ENCODE data around the gene BNIP5.

The BNIP5 gene

DNA sequence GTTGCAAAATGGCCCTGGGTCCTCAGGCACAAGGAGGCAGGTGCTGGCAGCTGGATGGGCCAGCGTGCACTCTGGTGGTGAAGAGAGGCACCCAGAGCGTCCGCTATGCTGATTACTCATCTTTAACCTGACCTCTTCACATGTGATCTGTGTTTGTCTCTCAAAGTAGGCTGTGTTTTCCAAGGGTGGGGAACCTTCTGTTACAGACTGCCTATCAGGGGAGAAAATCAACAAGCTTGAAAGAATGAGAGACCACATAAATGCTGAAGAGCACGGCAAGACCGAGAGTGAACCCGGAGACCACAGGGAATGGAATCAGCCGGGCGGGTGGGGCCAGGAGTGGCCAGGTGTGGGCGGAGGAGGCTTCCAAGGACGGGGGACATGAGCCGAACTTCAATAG is 16.2 kb downstream of the BNIP5 start:
- DNase-seq = peak; percentile 42

GRCh38 chr6:36319821-36320220 is 16.9 kb downstream of the BNIP5 start:
- no peak for DNase-seq

DNA sequence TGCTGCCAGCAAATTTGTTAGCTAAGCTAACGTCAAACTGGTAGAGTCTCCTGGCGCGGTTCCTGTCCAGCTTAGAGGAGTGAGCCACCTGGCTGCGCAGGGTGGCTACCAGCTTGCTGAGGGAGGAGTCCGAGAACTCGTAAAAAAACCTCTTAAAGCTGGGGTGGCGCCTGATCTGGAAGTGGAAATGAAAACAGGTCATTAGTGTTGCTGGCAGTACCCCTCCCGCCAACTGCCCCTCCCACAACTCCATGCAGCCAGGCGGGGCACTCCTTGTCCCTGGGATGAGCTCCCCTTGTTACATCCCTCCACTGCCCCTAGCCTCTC is 17.3 kb downstream of the BNIP5 start:
- peak; percentile 72 for DNase-seq

DNA sequence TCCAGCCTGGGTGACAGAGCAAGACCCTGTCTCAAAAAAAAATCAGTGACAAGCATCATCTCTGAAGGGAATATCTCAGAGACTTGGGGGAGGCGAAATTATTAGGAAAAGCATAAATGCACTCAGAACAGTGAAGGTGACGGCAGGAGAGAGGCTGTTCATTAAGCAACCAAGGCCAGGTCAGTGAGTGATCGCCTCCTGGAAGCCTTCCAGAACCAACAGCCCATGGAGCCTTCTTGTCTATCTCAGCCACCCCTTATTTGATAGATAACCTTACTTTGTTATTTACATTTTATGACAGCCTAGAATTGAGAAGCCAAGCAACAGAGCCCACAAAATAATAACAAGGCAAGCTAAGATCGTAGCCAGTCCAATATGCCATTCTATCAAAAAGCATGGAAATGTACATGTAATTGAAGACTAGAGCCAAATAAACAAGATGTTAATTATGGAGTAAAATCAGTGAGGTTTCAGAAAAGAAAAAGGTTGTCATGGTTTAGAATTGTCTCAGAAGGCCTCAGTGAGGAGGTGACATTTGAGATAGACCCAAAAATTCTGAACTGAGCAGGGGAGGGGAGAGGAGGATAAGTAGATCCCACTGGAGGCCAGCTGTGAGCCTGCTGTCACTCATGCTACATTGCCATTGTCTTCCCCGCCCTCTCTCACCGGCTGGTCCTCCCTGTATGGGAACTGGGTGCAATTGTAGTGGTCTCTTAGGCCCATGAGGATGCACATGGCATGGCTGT is 17.8 kb downstream of the BNIP5 start:
- DNase-seq = no peak

- DNase-seq = no peak
Measured at GRCh38 chr6:36317623-36318022, 19.1 kb downstream of the BNIP5 start.

GRCh38 chr6:36315921-36316320 is 20.8 kb downstream of the BNIP5 start:
- DNase-seq = no peak

- no peak for DNase-seq
Measured at GRCh38 chr6:36314221-36315014, 22.3 kb downstream of the BNIP5 start.

DNA sequence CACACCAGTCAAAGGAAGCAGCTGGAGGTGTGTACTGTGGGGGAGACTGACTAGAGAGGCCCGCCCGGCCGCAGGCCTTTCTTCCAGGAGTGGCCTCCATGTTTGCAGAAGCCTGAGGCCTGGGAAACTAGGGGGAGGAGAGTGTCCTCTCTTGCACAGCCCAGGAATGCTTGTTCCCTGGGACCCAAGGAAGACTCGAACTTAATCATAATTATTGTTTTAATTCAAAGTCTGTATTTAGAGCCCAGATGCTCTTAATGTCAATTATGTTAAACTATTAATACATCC is 23.1 kb downstream of the BNIP5 start:
- DNase-seq = no peak

DNA sequence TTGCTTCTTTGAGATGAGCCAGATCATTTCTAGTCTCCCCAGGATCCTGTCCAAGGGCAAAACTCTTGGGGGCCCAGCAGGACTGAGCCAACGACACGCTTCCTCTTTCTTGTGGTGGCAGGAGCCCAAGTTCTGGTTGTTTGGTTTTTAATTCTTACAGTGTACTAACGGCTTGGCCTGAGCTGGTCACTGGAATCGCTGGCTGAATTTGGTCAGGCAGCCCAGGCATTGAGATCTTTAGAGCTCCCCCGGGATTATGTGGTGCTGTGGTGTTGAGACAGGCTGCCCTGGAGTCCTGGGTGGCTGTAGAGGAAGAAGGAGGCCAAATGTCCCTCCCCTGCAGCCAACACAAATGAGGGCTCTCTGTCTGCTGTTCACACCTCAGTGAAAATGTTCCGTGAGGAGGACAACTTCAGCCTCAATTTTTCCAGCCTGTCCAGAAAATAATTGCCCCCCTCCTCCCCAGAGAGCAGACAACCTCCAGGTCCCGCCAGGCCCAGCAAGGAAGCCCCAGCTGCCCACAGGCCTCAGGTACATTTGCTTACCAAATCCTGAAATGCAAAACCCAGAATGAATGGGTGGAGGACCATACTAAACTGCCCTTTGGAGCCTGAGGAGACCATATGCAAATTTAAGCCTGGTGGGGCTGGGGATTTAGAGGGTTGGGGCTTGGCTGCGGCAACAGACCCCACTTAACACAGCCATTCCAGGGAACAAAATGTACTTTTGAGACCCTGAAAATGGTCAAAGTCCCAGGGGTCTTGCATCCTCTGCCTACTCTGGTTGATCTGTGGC is 23.6 kb downstream of the BNIP5 start:
- no peak for DNase-seq

DNA sequence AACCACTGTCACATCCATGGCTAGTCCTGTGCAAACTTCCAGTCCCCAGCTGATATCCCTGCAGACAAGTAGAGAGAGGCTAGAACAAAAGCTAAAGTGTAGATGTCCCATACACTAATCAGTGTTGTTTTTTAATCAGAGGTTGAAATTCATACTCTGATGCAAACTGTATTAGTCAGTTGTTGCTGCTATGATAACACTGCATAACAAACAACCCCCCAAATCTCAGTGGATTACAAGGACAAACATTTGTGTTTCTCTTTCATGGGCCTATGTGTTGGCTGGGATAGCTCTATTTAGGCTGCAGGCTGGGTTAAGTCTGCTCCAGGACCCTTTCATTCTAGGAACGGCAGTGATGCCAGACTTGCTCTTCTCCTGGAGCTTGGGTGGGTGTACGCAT is 26.8 kb downstream of the BNIP5 start:
- DNase-seq = no peak

- DNase-seq = no peak
Measured at GRCh38 chr6:36309203-36309602, 27.5 kb downstream of the BNIP5 start.

DNA sequence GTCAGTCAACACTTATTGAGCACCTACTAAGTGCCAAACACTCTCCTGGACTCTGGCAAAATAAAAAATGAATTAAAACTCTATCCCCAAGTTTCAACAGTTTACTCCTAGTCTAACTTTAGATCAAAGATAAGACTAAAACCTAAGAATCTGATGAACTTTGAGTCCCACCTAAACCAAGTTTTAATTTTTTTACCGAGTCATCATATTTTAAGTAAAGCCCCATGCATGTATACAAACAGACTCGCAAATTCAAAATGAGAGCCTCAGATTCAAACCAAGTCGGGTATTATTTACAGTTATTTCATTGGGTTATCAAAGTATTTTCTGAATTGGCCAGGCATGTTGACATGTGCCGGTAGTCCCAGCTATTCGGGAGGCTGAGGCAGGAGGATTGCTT is 28.2 kb downstream of the BNIP5 start:
- no peak for DNase-seq

DNA sequence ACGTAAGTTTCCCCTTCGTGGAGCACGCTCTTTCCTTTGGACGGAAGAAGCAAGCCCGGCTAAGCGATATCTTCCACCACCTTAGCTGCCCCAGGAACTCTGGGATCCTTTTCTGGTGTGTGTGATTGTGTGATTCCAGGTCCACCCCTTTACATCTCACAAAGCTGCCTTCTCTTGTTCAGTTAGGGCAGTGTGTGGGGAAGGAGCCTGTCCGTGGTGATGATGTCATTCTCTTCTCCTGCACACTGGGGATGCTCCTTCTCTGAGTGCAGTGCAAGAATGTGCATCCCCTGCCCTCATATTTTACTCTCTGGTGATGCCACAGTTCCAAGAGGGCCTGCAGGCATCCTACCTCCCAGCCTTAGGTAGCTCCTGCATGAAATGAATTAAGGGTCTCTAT is 30.3 kb downstream of the BNIP5 start:
- no peak for DNase-seq

GRCh38 chr6:36305885-36306284 is 30.8 kb downstream of the BNIP5 start:
- DNase-seq = no peak

GRCh38 chr6:36302227-36302976 is 34.3 kb downstream of the BNIP5 start:
- peak; percentile 63 for DNase-seq

- DNase-seq = no peak
Measured at GRCh38 chr6:36301781-36302180, 34.9 kb downstream of the BNIP5 start.

GRCh38 chr6:36301085-36301658 is 35.5 kb downstream of the BNIP5 start:
- DNase-seq = no peak

GRCh38 chr6:36298027-36298426 is 38.7 kb downstream of the BNIP5 start:
- DNase-seq = no peak

GRCh38 chr6:36297511-36297910 is 39.2 kb downstream of the BNIP5 start:
- no peak for DNase-seq

DNA sequence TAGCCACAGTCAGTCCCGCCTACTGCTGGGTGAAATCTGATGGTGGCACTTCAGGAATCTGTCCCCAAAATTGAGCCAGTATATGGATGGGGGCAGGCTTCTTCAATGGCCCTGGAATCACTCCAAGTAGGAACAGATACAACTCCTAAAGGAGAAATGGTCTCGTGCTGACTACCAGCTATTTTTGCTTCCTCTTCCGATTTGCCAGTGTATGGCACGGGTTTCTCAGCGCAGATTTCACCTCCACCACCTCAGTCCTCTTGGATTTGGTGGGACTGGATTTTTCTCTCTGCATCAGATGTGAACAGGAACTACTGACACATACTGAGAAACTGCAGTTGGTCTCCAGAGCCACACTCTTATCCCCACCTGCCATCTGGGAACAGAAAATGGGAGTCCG is 39.6 kb downstream of the BNIP5 start:
- no peak for DNase-seq

DNA sequence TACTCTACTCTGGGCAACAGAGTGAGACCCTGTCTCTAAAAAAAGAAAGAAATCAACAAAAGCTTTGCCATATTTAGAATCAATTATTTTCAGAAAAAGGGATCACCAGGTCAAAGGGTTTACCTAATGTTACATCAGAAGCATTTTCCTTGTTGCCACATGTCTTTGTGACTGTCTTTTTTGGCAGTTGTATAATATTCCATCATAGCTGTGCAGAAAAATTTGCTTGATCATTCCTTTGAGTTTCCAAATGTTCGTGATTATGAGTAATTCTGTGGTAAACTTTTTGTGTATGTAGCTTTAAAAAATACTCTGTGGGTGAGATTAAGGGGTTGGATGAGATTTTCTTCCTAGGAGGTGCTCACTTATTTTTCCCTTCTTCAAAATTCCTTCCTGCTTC is 40.4 kb downstream of the BNIP5 start:
- no peak for DNase-seq

GRCh38 chr6:36292170-36292569 is 44.5 kb downstream of the BNIP5 start:
- no peak for DNase-seq

Data from SHP77 treated with DMSO at 0.1 percent for 48 hours (cell line).